Activated naive CD4-positive, alpha-beta T cell treated with anti-CD3 and anti-CD28 coated beads, Interleukin-2, amount 50 U/mL, for 72 hours (primary cell): Measurements from ENCODE around the gene TMEM11. TPM values are rescaled to one million over a fixed set of nuclear protein-coding genes. Genes with fewer than 3 reads are reported as not detected.
"Not testable (repeated sequence)": the region's sequence is repeated elsewhere in the genome, so short reads cannot be mapped to it uniquely, and the experiment has no call there.

Source experiments
- ATAC-seq, 2 donors: fragments of 150-1000 bp; cut with Tn5 transposase; 2 replicates each; pipeline ENCODE4 v1.10.0; 2021; ENCODE audit warnings: mild to moderate bottlenecking in 2 of 2, moderate library complexity in 2 of 2
- DNase-seq, 2 donors: peaks; one replicate each; pipeline ENCODE4 v3.0.0; 2021 to 2022; ENCODE audit warnings: low spot score in 2 of 2
- H3K27ac Mint-ChIP-seq, 2 donors: one replicate each; pipeline ENCODE4 v1.8.0; 2022; ENCODE audit warnings: mild to moderate bottlenecking in 2 of 2, mixed read lengths in 2 of 2
- H3K36me3 Mint-ChIP-seq, 2 donors: one replicate each; pipeline ENCODE4 v1.8.0; 2022; ENCODE audit warnings: mixed read lengths in 2 of 2
- H3K9me3 Mint-ChIP-seq, 2 donors: one replicate each; pipeline ENCODE4 v1.8.0; 2022; ENCODE audit warnings: mixed read lengths in 2 of 2
- total RNA-seq, 2 donors: library from RNA; stranded (reverse); gene quantifications; one replicate each; pipeline ENCODE4 v1.2.3, GENCODE V29; 2022

The TMEM11 gene
- total RNA-seq, 2 donors from 2014 or later, result 21.9 to 23.6 TPM

DNA sequence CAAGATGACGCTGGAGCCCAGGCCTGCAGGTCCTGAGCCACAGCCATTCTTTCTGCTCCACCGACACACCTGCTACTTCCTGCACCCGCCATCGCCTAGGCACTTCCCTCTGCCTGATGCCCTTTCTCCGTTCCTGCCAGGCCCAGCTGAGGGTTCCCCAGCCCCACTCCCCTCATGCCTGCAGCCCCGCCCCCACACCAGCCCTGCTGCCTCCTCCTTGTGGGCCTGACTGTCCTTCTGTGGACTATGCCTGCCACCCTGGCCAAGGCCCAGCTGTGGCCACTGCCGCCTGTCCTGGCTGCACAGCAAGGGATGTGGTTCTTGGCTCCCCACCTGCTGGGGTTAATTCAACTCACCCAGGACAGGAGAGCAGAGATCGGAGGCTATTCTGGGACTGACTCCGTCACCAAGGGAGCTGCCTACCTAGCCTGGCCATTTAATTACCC is 31.7 kb upstream of the TMEM11 start:
- Mint-ChIP-seq H3K9me3 (no peaks in the 10 kb centered on the region), H3K27ac (no peak overlapping the region), H3K36me3 (no peaks in the 10 kb centered on the region)
- no peak for ATAC-seq
- no peak for DNase-seq

DNA sequence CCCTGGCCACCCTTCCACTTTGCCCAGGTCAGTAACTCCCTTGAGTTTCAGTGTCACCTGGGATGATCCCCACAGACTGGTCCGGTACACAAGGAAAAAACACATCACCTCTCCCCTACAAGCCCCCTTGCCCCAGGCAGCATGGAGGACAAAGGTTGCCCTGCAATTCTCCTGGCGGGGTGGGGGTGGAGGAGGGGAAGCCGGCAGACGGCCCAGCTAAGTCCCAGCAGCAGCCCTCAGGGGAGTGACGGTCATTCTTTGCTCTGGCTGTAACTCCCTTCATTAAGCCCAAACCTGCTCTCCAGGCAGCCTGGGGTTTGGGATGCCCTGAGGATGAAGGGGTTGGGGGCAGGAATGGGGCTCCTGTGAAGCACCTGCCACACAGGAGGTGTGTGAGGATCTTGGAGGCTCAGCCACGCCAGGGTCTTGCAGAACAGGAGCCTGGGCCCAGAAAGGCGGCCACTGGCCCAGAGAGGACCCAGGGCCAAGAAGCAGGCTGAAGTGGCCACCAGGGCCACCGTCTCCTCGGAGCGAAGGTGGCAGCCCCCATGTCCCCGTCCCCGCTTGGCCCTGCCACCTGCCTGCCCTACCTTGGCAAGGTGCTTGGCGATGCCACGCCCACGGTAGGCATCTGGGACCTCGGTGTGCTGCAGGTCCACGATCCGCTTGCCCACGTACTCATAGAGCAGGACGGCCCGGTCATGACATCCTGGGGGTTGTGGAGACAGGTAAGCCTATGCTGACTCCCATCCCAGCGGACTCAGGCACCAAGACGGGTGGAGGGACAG is 29.7 kb upstream of the TMEM11 start:
- ATAC-seq, result no peak
- DNase-seq, result no peak
- Mint-ChIP-seq H3K27ac (peak overlapping the region in 1 of 2 donors; percentile 13), H3K9me3 (no peaks in the 10 kb centered on the region), H3K36me3 (no peaks in the 10 kb centered on the region)

DNA sequence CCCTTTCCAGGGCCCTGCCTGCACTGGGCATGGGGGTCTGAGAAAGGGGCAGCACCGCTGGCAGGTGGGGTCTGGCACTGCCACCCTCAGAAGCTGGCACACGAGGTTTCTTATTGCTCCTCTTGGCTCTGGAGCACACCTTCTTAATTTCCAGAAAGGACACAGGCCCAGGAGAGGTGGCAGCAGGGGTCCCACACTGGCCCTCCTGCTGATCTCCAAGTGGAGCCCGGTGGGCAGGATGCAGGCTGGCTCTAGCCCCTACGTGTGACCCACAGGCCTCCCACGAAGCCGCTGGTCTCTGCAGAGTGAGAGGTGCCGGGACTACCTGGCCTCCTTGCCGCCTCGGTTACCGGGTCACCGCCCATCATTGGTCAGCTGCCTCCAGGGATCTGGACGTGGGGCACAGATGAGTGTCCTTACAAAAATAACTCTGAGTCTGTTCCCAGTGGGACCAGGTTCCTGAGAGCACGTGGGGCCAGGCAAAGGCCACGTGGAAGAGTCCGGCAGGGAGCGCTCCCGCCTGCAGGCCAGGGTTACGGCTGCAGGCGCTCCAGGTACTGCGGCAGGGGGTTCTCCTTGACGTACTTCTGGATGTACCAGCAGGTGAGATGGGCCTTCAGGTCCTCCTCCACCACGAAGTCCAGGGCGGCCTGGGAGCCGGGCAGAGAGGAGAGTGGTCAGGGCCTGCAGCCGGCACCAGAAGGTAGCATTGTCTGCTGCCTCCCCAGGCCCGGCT is 29.0 kb upstream of the TMEM11 start:
- Mint-ChIP-seq H3K27ac (no peak overlapping the region), H3K36me3 (no peaks in the 10 kb centered on the region), H3K9me3 (no peaks in the 10 kb centered on the region)
- ATAC-seq, result no peak
- no peak for DNase-seq

DNA sequence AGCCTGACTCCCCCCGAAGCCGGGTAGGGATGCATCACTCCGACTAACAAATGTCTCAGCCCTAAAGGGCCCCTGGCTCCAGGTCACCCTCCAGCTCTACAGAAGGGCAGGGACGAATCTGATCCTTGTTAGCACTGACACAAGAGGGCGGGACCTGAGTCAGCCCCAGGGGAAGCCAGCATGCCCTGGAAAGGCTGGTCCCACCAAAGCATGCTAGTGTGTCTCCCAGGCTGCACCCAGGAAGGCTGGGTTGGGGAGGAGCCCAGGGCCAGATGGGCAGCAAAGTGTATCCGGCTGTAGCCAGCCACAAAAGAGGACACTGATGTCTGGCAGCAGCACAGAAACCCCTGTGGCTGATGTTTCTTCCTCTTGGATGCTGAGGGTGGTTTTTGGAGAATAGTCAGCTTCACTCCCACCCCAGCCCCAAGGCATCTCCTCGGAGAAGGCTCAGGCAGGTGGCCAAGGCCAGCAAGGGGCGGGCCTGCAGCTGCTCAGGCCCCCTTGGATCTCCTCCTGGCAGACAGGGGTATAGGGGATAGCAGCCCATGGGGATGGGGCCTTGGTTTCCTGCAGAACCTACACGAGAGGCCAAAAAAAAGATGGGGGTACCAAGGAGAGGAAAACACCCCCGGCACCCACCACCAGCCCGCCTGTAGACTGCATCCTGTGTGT is 28.2 kb upstream of the TMEM11 start:
- ATAC-seq (no peak), DNase-seq (no peak)
- Mint-ChIP-seq H3K36me3 (no peaks in the 10 kb centered on the region), H3K27ac (no peak overlapping the region), H3K9me3 (no peaks in the 10 kb centered on the region)

DNA sequence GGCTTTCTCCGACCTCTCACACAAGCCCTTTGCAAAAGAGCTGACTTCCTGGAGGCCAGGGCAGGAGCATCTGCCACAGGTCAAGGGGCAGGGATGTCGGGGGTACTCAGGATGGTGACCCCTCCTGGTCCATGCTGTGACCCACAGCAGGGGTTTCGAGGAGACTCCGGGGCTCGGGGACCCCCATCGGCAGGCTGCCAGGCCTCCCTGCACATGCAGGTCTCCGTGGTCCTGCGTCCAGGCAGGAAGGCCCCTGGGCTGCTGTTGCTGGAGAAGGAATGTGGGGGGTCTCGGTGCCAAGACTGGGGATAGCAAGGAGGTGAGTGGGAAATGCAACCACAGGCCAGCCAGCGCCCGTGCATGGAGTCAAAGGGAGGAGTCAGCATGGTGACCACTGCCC is 27.6 kb upstream of the TMEM11 start:
- no peak for DNase-seq
- Mint-ChIP-seq H3K9me3 (no peaks in the 10 kb centered on the region), H3K36me3 (no peaks in the 10 kb centered on the region)

DNA sequence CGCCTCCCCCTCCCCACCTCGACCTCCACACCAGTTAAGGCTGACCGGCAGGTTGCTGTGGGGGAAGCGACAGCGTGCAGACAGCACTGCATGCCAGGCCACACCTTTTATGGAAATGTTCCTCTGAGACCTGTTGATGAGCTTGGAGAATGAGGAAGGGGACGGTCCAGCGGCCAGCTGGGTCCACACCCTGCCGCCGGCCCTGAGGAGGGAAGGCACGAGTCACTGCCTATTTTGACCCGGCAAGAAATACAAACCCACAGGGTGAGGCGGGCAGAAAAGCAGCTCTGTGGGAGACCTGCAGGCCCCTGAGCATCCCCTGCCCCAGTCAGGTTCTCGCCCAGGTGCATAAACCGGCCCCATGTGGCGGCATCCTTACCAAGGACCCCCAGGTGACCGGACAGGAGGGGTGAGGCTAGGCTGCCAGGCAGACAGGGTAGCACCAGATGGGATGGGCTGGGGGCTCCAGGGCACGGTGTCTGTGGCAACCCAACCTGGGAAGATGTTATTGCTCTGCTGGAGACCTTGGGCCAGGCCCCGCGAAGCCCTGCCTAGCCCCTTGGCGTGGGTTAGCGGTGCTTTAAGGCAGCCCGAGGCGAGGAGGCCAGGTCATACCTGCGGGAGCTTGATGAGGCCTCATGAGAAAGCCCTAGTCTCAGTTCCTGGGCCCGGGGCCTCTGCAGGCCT is 26.6 kb upstream of the TMEM11 start:
- Mint-ChIP-seq H3K9me3 (no peaks in the 10 kb centered on the region), H3K27ac (no peak overlapping the region), H3K36me3 (no peaks in the 10 kb centered on the region)
- ATAC-seq (no peak), DNase-seq (no peak)

More for the DNA sequence above, 27.6 kb upstream of the TMEM11 start:
- ATAC-seq, result no peak
- H3K27ac Mint-ChIP-seq, result no peak overlapping the region

DNA sequence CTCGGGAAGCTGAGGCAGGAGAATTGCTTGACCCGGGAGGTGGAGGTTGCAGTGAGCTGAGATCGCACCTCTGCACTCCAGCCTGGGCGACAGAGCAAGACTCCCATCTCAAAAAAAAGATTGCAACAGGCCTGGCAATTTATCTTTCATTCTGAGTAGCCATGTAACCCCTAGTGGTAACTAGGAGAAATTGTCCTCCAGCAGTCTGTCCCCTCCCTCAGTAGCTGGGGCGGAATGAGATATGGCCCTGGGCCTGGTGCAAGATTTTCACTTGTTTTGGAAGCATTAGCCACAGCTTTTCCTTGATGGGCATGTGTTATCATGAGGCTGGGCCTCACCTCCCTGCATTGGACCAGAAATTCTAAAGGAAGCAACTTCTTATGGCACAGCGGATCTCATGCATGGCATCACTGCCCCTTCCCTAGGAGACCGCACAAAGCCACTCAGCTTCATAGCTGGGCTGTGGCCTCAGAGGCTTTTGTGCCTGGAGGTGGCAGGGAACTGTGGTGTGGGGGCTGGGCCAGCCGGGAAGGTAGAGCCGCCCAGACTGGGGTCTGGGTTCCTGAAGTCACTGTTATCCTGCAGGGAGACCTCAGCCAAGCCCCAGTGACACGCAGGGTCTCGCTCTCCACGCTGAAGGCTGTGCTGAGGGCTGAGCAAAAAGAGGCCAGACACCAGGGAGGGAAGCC is 25.9 kb upstream of the TMEM11 start:
- Mint-ChIP-seq H3K9me3 (no peaks in the 10 kb centered on the region), H3K27ac (no peak overlapping the region), H3K36me3 (no peaks in the 10 kb centered on the region)
- DNase-seq (no peak), ATAC-seq (peak in 1 of 2 donors; percentile 35)

DNA sequence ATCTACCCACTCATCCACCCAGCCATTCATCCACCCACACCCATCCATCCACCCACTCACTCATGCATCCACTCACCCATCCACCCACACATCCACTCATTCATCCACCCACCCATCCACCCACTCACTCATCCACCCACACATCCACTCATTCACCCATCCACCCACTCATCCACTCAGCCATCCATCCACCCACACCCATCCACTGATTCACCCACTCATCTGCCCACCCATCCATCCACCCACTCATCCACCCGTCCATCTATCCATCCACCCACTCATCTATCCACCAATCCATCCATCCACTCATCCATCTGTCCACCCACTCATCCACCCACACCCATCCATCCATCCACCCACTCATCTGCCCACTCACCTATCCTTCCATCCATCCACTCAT is 22.0 kb upstream of the TMEM11 start:
- Mint-ChIP-seq H3K36me3 (peaks cover 9 to 10% of the 10 kb centered on the region in 2 donors), H3K9me3 (peaks cover 8 to 9% of the 10 kb centered on the region in 2 donors), H3K27ac (no peak overlapping the region)
- DNase-seq (no peak), ATAC-seq (no peak)

DNA sequence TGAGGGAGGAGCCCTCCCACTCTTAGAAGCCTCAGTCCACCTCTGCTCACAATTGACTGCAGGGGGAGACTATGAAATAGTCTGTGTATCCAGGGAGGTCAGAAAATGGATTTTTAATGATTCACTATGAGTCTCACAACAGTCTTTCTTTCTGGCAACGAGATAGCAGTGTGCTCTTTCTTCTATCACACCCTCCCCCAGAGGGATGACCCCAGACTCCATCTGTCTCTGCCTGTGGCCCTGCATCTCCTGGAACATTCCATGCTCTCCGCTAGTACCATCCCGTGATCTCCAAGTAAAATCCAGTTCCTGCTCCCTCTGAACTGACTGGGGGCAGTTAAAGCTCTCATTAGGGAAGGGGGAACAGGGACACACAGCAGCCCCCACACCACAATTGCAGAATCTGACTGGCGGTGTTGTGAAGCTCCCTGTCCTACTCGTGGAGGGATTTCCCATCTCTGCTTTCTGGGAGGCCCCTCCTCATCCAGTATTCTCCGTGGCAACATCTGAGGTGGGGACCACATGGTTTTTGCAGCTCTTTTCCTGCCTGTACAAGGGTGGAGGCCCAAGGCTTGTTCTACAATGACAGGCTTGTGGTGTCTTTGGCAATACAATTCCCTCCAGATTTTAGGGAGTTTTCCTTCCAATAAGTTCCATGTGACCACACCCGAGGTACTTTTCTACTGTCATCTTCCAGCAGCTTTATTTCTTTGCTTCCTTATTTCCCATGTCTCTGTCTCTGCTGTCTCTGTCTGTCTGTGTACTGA is 19.8 kb upstream of the TMEM11 start:
- DNase-seq, result no peak
- ATAC-seq, result no peak
- peaks cover 9 to 10% of the 10 kb centered on the region in 2 donors for H3K36me3 Mint-ChIP-seq
- no peak overlapping the region for H3K27ac Mint-ChIP-seq
- H3K9me3 Mint-ChIP-seq, result peaks cover 8 to 9% of the 10 kb centered on the region in 2 donors

DNA sequence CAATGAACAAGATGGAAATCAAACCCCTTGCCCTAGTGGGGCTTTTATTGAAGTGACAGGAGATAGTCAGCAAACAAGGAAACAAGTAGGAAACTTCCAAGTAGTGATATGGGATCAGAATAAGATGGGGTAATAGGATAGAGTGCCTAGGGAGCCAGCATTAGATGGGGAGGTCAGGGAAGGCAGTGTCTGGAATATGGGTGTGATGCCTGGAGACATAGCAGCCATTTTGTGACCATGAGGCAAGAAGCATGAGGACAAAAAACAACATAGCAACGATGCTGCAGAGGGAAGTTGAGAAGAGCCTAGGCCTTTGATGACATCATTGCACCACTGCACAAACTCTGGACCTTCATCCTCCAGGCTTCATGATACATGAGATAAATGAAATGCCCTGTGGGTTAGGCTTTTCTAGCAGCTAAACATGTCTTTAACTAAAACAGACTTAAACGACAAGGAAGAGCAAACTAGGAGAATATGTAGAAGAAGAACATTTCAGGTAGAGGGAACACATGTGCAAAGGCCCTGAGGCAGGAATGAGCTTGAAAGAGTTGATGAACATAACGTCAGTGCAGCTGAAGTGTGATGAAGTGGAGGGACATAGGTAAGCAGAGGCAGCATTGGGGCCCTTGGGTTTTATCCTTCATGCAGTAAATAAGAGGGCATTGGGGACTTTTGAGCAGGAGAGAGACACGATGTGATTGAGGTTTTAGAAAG is 18.2 kb upstream of the TMEM11 start:
- peaks cover 9 to 10% of the 10 kb centered on the region in 2 donors for H3K36me3 Mint-ChIP-seq
- no peak for ATAC-seq
- peak overlapping the region in 1 of 2 donors; percentile 66 for H3K27ac Mint-ChIP-seq
- no peak for DNase-seq
- peaks cover 8 to 9% of the 10 kb centered on the region in 2 donors for H3K9me3 Mint-ChIP-seq

DNA sequence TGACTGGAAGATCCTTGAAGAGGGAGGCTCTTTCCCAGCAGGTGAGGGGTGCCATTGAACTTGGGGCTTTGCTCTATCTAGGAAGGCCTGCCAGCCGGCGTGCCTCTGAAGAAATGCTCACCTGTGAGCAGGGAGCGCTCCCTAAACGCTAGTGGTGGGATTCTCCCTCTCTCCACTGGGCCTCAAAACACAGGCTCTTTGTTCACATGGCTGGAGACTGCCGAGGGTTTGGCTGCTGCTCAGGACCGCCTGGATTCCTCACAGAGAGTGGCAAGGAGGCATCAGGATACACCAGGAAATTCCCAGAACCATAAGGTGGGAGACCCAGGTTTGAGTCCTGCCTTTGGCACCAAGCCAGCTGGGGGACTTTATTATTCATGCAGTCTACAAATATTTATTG is 17.6 kb upstream of the TMEM11 start:
- DNase-seq (no peak), ATAC-seq (no peak)
- H3K9me3 Mint-ChIP-seq, result peaks cover 8 to 9% of the 10 kb centered on the region in 2 donors
- H3K36me3 Mint-ChIP-seq, result peaks cover 9 to 10% of the 10 kb centered on the region in 2 donors
- no peak overlapping the region for H3K27ac Mint-ChIP-seq

DNA sequence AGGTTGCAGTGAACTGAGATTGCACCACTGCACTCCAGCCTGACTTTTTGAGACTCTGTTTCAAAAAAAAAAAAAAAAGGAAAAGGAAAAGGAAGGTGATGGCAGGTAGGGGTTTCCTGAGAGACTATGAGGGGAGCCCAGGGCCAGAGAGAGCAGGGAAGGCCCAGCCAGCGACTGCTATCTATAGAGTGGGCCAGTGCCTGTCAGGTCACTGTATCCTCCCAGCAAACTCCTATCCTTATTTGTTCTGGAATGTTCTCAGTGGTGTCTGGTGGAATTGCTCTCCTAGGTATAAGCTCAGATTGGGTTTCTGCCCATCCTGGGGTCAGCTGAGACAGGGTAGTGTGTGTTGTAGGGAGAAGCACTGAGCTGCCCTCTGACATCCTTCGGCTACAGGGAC is 14.9 kb upstream of the TMEM11 start:
- peaks cover 9 to 10% of the 10 kb centered on the region in 2 donors for H3K36me3 Mint-ChIP-seq
- no peak for ATAC-seq
- no peak for DNase-seq
- no peak overlapping the region for H3K27ac Mint-ChIP-seq
- peaks cover 8 to 9% of the 10 kb centered on the region in 2 donors for H3K9me3 Mint-ChIP-seq

DNA sequence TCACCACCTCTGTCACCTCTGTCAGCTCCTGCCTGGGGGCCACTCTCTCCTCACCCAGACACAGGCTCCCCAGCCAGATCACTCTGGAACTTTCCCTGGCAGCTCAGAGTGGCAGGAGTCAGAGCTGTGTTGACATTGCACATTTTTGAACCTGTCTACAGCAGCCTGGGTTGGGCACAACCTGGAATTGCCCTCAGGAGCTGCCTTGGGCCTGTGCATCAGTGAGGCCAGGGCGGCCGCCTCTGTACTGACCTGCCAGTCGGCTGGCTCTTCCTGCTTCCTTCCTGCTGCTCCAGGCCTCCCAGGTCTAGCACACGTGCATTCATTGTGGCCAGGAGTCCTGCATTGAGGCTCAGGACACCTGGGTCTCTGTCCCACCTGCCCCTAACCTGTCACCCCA is 14.2 kb upstream of the TMEM11 start:
- ATAC-seq, result no peak
- Mint-ChIP-seq H3K9me3 (peaks cover 8 to 9% of the 10 kb centered on the region in 2 donors), H3K36me3 (peaks cover 9 to 10% of the 10 kb centered on the region in 2 donors), H3K27ac (peak overlapping the region; percentile 6 to 61)
- no peak for DNase-seq

DNA sequence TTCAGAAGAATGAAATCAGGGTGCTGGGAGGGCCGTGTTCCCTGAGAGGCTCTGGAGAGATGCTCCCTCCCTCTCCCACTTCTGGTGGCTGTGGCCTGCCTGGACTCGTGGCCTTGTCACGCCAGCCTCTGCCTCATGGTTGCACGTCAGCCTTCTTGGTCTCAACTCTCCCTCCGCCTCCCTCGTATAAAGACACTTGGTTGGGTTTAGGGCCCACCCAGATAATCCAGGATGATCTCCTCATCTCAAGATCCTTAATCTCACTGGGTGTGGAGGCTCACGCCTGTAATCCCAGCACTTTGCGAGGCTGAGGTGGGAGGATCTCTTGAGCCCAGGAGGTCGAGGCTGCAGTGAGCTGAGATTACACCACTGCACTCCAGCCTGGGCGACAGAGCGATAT is 13.3 kb upstream of the TMEM11 start:
- H3K27ac Mint-ChIP-seq, result peak overlapping the region in 1 of 2 donors; percentile 6
- DNase-seq, ATAC-seq, H3K9me3 Mint-ChIP-seq, H3K36me3 Mint-ChIP-seq: not testable (repeated sequence)

DNA sequence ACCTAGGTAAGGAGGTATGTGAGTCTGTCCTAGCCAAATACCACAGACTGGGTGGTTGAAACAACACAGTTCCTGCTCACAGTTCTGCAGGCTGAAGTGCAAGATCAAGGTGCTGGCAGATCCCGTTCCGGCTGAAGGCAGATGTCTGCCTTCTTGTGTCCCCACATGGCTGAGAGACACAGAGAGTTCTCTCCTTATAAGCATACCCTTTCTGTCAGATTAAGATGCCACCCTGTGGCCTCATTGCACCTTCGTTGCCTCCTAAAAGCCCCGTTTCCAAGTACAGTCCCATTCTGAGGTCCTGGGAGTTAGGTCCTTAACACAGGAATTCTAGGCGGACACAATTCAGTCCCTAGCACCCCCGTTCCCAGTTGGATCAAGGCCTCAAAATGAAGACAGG is 9.1 kb upstream of the TMEM11 start:
- H3K36me3 Mint-ChIP-seq, result peaks cover 0 to 13% of the 10 kb centered on the region in 2 donors
- DNase-seq, result no peak
- H3K9me3 Mint-ChIP-seq, result no peaks in the 10 kb centered on the region
- peak overlapping the region in 1 of 2 donors; percentile 69 for H3K27ac Mint-ChIP-seq
- no peak for ATAC-seq
